Peyer's patch (tissue), 4 donors: ENCODE data around the gene HERPUD1.

Experiments
- CTCF ChIP-seq, 6 experiments: fragments of 450-650 bp in 4 of 6; fragments of 200-600 bp in 2 of 6; sonication (generic) in 1 of 6; IDR thresholded peaks; one replicate each; pipeline ENCODE4 v1.5.1; 2017 to 2019; ENCODE audit warnings: antibody characterized with exemption in 6 of 6, mild to moderate bottlenecking in 3 of 6, moderate library complexity in 1 of 6
- POLR2A ChIP-seq, 2 donors: fragments of 450-650 bp; IDR thresholded peaks; one replicate each; pipeline ENCODE4 v1.5.1; 2017; ENCODE audit warnings: antibody characterized with exemption in 2 of 2, mild to moderate bottlenecking in 2 of 2, moderate library complexity in 2 of 2

- TF ChIP-seq CTCF (IDR thresholded peaks at IDR 0.05) (no peak), POLR2A (IDR thresholded peaks at IDR 0.05) (no peak)
Measured at GRCh38 chr16:56936950-56937349, 5.0 kb downstream of the HERPUD1 start.
